SK-N-SH (cell line): ENCODE results near the gene UBLCP1. TPM values are rescaled to one million over a fixed set of nuclear protein-coding genes. Genes with fewer than 3 reads are reported as not detected.

Experiments
- CTCF ChIA-PET: fragments of 300-600, 350-600 bp; formaldehyde crosslinking; extraction: SDS; loops from one replicate; lab custom pipeline; 2021; lab: Yijun Ruan, JAX
- POLR2A ChIA-PET: fragments of 350-600 bp; sonication (Branson Sonifier 250); formaldehyde crosslinking; extraction: SDS; loops from one replicate; lab custom pipeline; 2020; ENCODE audit warnings: antibody characterized with exemption, inconsistent platforms; lab: Yijun Ruan, JAX
- DNase-seq: peaks from one replicate; pipeline ENCODE4 v3.0.0; 2012
- H2AFZ ChIP-seq: fragments of 200-600 bp; sonication (generic); 2 replicates; pipeline ENCODE4 v1.8.1; 2016; ENCODE audit warnings: antibody characterized with exemption, mild to moderate bottlenecking, low read depth
- H3F3A ChIP-seq: fragments of 200-600 bp; sonication (generic); replicated peaks from 2 replicates; pipeline ENCODE3; 2016; ENCODE audit warnings: antibody characterized with exemption, mild to moderate bottlenecking; ENCODE audit not compliant: insufficient read depth
- H3K27ac ChIP-seq, 2 experiments: fragments of 200-500 bp in 1 of 2; fragments of 200-600 bp in 1 of 2; sonication (Bioruptor generic) in 1 of 2; sonication (generic), shearing (Covaris generic) in 1 of 2; 2 replicates each; pipeline versions ENCODE4 v1.5.1 to v1.6.1; 2014 to 2016; ENCODE audit warnings: low read depth in 2 of 2, inconsistent platforms in 1 of 2, low read length in 1 of 2, mild to moderate bottlenecking in 1 of 2, mixed read lengths in 1 of 2
- H3K27me3 ChIP-seq: fragments of 200-600 bp; sonication (generic), shearing (Covaris generic); 2 replicates; pipeline ENCODE4 v1.6.1; 2016; ENCODE audit warnings: mixed run types; ENCODE audit not compliant: insufficient read depth
- H3K36me3 ChIP-seq, 2 experiments: fragments of 200-500 bp in 1 of 2; fragments of 200-600 bp in 1 of 2; sonication (Bioruptor generic) in 1 of 2; sonication (generic) in 1 of 2; replicated peaks in 1 of 2; 2 replicates each; pipeline versions ENCODE3 to v1.5.1; 2014 to 2016; ENCODE audit warnings: low read length in 1 of 2, mild to moderate bottlenecking in 1 of 2; ENCODE audit not compliant: insufficient read depth in 2 of 2, control insufficient read depth in 1 of 2
- H3K4me1 ChIP-seq, 2 experiments: fragments of 200-500 bp in 1 of 2; fragments of 200-600 bp in 1 of 2; sonication (Bioruptor generic) in 1 of 2; sonication (generic), shearing (Covaris generic) in 1 of 2; 2 replicates each; pipeline versions ENCODE4 v1.5.1 to v1.6.1; 2014 to 2016; ENCODE audit warnings: low read depth in 1 of 2, low read length in 1 of 2, mixed run types in 1 of 2; ENCODE audit not compliant: insufficient read depth in 2 of 2, control insufficient read depth in 1 of 2
- H3K4me2 ChIP-seq: fragments of 200-600 bp; sonication (generic), shearing (Covaris generic); 2 replicates; pipeline ENCODE4 v1.6.1; 2017; ENCODE audit warnings: mixed run types
- H3K4me3 ChIP-seq, 2 experiments: fragments of 200-500 bp in 1 of 2; fragments of 200-600 bp in 1 of 2; sonication (Bioruptor generic) in 1 of 2; sonication (generic), shearing (Covaris generic) in 1 of 2; 2 replicates each; pipeline versions ENCODE4 v1.5.1 to v1.8.1; 2014 to 2016; ENCODE audit warnings: low read depth in 2 of 2, inconsistent platforms in 1 of 2, low read length in 1 of 2, mild to moderate bottlenecking in 1 of 2, mixed read lengths in 1 of 2, moderate library complexity in 1 of 2
- H3K79me2 ChIP-seq: fragments of 200-600 bp; sonication (generic); 2 replicates; pipeline ENCODE4 v1.8.1; 2017; ENCODE audit warnings: mild to moderate bottlenecking; ENCODE audit not compliant: insufficient read depth
- H3K9ac ChIP-seq: fragments of 200-600 bp; sonication (generic); 2 replicates; pipeline ENCODE4 v1.6.1; 2017; ENCODE audit warnings: mixed run types
- H3K9me2 ChIP-seq: fragments of 200-600 bp; sonication (generic); 2 replicates; pipeline ENCODE4 v1.6.1; 2017; ENCODE audit warnings: mixed run types
- H3K9me3 ChIP-seq: fragments of 200-600 bp; sonication (generic); 2 replicates; pipeline ENCODE4 v1.6.1; 2017; ENCODE audit warnings: mixed run types, mild to moderate bottlenecking, moderate library complexity
- H4K20me1 ChIP-seq: fragments of 200-600 bp; sonication (generic); 2 replicates; pipeline ENCODE4 v1.6.1; 2017; ENCODE audit warnings: mild to moderate bottlenecking, mixed run types; ENCODE audit not compliant: insufficient read depth
- ELF1 ChIP-seq: IDR thresholded peaks from 2 replicates; pipeline ENCODE4 v1.4.0; 2012
- FOSL2 ChIP-seq: IDR thresholded peaks from 2 replicates; pipeline ENCODE4 v1.4.0; 2012; ENCODE audit warnings: low read depth, mild to moderate bottlenecking, moderate library complexity, borderline replicate concordance
- GABPA ChIP-seq: IDR thresholded peaks from 2 replicates; pipeline ENCODE4 v1.4.0; 2012; ENCODE audit warnings: low read depth, mild to moderate bottlenecking
- IRF3 ChIP-seq: fragments of 150-350 bp; IDR thresholded peaks from 2 replicates; pipeline ENCODE4 v1.6.1; 2016; ENCODE audit warnings: mild to moderate bottlenecking, low read depth, low read length
- PBX3 ChIP-seq: IDR thresholded peaks from 2 replicates; pipeline ENCODE4; 2012
- POLR2AphosphoS5 ChIP-seq: IDR thresholded peaks from 2 replicates; pipeline ENCODE4 v1.6.1; 2012; ENCODE audit warnings: low read depth, low read length
- RFX5 ChIP-seq: IDR thresholded peaks from 2 replicates; pipeline ENCODE4 v1.6.1; 2012; ENCODE audit warnings: mild to moderate bottlenecking, improper control_type of control experiment, low read length
- TCF12 ChIP-seq: IDR thresholded peaks from 2 replicates; pipeline ENCODE4 v1.4.0; 2012
- TEAD4 ChIP-seq: IDR thresholded peaks from 2 replicates; pipeline ENCODE4 v1.4.0; 2012; ENCODE audit warnings: mild to moderate bottlenecking, borderline replicate concordance; ENCODE audit not compliant: insufficient read depth
- YY1 ChIP-seq: IDR thresholded peaks from 2 replicates; pipeline ENCODE4 v1.4.0; 2012; ENCODE audit warnings: low read depth, mild to moderate bottlenecking
- WGBS: methylation state at CpG from one replicate; pipeline ENCODE4 v1.1.6; 2017; ENCODE audit warnings: low lambda C conversion rate; 5-methylcytosine and 5-hydroxymethylcytosine counted together
- polyA plus RNA-seq, 3 experiments: library from polyadenylated mRNA; depleted of rRNA; stranded (reverse); fragments of >200 nt; gene quantifications; 2 replicates each; pipeline ENCODE4 v1.2.3, GENCODE V29; 2012
- TF ChIP-seq, protein P1 (sequence below): IDR thresholded peaks from 2 replicates; pipeline ENCODE4 v1.4.0; 2012; ENCODE audit warnings: low read depth
- TF ChIP-seq, protein P2 (sequence below): fragments of 200-600 bp; sonication (generic); IDR thresholded peaks from 2 replicates; pipeline ENCODE4 v1.6.1; 2017; ENCODE audit warnings: antibody characterized with exemption, mild to moderate bottlenecking, moderate library complexity
- TF ChIP-seq, protein P3 (sequence below): IDR thresholded peaks from 2 replicates; pipeline ENCODE4 v1.4.0; 2012; ENCODE audit warnings: low read depth, borderline replicate concordance
- TF ChIP-seq, protein P4 (sequence below): IDR thresholded peaks from 2 replicates; pipeline ENCODE4 v1.4.0; 2012; ENCODE audit warnings: low read depth, borderline replicate concordance

The UBLCP1 gene
- polyA plus RNA-seq, 1 of the 3 experiments (the other 2 are of a cell fraction) = 13.8 TPM

- H2AFZ ChIP-seq = no peak overlapping the region
- H3K79me2 ChIP-seq = no peaks in the 10 kb centered on the region
- H3F3A ChIP-seq = peaks cover 2% of the 10 kb centered on the region
- H3K36me3 ChIP-seq = no peaks in the 10 kb centered on the region
- H3K9me2 ChIP-seq = no peaks in the 10 kb centered on the region
- no peaks in the 10 kb centered on the region for H4K20me1 ChIP-seq
- no peaks in the 10 kb centered on the region for H3K9me3 ChIP-seq
- CTCF ChIA-PET = no interaction called here
- TF ChIP-seq, protein P1, sequence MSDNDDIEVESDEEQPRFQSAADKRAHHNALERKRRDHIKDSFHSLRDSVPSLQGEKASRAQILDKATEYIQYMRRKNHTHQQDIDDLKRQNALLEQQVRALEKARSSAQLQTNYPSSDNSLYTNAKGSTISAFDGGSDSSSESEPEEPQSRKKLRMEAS = no peak
- TF ChIP-seq POLR2AphosphoS5 (no peak), TEAD4 (no peak), GABPA (no peak), YY1 (no peak), PBX3 (no peak), RFX5 (no peak), IRF3 (no peak), TCF12 (no peak), FOSL2 (no peak), ELF1 (no peak)
- TF ChIP-seq, protein P2, sequence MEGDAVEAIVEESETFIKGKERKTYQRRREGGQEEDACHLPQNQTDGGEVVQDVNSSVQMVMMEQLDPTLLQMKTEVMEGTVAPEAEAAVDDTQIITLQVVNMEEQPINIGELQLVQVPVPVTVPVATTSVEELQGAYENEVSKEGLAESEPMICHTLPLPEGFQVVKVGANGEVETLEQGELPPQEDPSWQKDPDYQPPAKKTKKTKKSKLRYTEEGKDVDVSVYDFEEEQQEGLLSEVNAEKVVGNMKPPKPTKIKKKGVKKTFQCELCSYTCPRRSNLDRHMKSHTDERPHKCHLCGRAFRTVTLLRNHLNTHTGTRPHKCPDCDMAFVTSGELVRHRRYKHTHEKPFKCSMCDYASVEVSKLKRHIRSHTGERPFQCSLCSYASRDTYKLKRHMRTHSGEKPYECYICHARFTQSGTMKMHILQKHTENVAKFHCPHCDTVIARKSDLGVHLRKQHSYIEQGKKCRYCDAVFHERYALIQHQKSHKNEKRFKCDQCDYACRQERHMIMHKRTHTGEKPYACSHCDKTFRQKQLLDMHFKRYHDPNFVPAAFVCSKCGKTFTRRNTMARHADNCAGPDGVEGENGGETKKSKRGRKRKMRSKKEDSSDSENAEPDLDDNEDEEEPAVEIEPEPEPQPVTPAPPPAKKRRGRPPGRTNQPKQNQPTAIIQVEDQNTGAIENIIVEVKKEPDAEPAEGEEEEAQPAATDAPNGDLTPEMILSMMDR = no peak
- TF ChIP-seq, protein P3, sequence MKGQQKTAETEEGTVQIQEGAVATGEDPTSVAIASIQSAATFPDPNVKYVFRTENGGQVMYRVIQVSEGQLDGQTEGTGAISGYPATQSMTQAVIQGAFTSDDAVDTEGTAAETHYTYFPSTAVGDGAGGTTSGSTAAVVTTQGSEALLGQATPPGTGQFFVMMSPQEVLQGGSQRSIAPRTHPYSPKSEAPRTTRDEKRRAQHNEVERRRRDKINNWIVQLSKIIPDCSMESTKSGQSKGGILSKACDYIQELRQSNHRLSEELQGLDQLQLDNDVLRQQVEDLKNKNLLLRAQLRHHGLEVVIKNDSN = no peak
- TF ChIP-seq, protein P4, sequence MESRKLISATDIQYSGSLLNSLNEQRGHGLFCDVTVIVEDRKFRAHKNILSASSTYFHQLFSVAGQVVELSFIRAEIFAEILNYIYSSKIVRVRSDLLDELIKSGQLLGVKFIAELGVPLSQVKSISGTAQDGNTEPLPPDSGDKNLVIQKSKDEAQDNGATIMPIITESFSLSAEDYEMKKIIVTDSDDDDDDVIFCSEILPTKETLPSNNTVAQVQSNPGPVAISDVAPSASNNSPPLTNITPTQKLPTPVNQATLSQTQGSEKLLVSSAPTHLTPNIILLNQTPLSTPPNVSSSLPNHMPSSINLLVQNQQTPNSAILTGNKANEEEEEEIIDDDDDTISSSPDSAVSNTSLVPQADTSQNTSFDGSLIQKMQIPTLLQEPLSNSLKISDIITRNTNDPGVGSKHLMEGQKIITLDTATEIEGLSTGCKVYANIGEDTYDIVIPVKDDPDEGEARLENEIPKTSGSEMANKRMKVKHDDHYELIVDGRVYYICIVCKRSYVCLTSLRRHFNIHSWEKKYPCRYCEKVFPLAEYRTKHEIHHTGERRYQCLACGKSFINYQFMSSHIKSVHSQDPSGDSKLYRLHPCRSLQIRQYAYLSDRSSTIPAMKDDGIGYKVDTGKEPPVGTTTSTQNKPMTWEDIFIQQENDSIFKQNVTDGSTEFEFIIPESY = no peak
- POLR2A ChIA-PET = no interaction called here
- no peak overlapping the region for H3K4me3 ChIP-seq
- no peak overlapping the region for H3K9ac ChIP-seq
- no peak overlapping the region for H3K27ac ChIP-seq
- no peak for DNase-seq
- WGBS = 74% methylated on average over 2 of the region's 2 CpGs
- H3K4me2 ChIP-seq = no peak overlapping the region
- H3K4me1 ChIP-seq = no peaks in the 10 kb centered on the region; a peak in 2 of 4 replicates
- no peaks in the 10 kb centered on the region; the same call in 1 of the 2 replicates for H3K27me3 ChIP-seq
Measured at GRCh38 chr5:159217236-159217635, 45.9 kb upstream of the UBLCP1 start.
